Measurements from ENCODE around the gene IRAK2. TPM values are rescaled to one million over a fixed set of nuclear protein-coding genes. Genes with fewer than 3 reads are reported as not detected.

Gene IRAK2
- total RNA-seq, 1 experiment from 2014 or later = 0.83 TPM

DNA sequence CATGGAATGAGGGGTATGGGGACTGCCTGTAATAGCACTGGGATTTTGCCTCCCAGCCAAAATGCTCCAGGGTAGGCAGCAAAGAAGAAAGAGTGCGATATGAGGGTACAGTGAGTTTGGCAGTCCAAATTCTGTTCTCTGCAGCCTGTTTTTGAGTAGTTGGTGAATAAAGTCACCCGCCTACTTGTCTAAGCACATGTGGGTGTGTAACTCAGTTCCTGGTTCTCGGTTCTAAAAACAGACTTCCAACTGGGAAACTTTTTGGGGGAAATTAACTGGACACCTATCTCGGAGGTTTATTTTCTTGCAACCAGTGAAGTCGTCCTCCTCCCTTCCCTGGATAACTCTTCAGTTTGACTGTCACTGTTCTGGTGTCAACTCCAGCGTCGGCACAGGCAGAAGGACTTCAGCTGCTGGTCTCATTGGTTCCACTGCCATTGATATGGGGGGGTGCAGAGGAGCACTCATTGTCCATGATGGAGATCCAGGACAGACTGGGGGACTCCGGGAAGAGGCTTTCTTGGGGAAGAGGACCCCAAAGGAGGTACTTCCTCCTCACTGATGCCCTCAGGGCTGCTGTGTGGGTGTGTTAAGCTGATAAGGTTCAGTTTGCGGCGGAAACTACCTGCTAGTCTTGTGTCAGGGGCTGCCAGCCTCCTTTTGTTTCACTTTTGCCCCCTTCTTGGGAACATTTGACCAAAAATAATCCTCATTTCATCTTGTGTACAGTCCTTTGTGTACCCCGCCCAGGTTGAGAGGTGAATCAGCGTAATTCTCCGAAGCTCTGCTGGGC is 114.9 kb downstream of the IRAK2 start:
- no peak overlapping the region for H3K4me3 ChIP-seq (ENCODE audit: insufficient read depth, low read depth, low read length)
- H3K36me3 ChIP-seq (replicated peaks; ENCODE audit: control insufficient read depth, insufficient read depth, low read length) = peaks cover 25% of the 10 kb centered on the region
- DNase-seq = no peak
- H3K27me3 ChIP-seq (ENCODE audit: control insufficient read depth, insufficient read depth, low read length) = no peaks in the 10 kb centered on the region

DNA sequence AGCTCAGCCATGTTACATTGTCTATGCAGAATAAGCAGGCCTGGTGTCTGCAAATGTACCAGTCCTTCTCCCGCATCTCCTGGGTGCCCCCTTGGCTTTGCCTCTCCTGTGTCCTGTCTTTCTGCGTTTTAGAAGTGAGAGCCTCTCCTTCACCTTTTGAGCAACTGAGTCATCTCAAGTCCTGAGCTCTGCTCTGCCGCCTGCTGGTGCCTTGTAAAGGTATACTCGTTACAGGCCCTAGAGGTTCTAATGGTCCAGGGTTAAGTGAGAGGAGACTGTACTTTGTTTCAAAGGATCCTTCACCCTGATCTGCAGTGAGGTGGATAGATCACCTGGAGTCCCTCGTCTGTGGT is 115.4 kb downstream of the IRAK2 start:
- Histone ChIP-seq H3K27me3 (ENCODE audit: control insufficient read depth, insufficient read depth, low read length) (no peaks in the 10 kb centered on the region), H3K36me3 (replicated peaks; ENCODE audit: control insufficient read depth, insufficient read depth, low read length) (peaks cover 25% of the 10 kb centered on the region), H3K4me3 (ENCODE audit: insufficient read depth, low read depth, low read length) (no peak overlapping the region)
- DNase-seq = no peak

DNA sequence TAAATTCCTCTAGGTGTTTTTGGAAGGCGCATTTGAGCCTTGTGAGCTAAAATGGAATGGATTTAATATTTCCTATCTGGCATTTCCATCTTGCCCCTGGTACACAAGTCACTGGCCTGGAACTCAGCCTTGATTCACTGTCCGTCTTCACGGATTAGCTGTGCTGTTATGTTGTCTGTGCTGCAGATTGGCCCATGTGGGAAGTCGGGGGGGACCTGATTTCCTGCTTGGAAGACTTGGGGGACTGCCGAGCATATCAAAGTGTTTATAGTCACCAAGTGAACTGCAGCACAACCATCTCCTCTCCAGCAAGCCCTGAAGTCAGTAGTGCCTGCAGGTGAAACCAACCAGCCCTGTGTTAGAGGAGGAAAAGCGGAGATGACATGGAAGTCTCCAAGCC is 115.9 kb downstream of the IRAK2 start:
- Histone ChIP-seq H3K4me3 (ENCODE audit: insufficient read depth, low read depth, low read length) (no peak overlapping the region), H3K36me3 (replicated peaks; ENCODE audit: control insufficient read depth, insufficient read depth, low read length) (peaks cover 25% of the 10 kb centered on the region), H3K27me3 (ENCODE audit: control insufficient read depth, insufficient read depth, low read length) (no peaks in the 10 kb centered on the region)
- DNase-seq = no peak

DNA sequence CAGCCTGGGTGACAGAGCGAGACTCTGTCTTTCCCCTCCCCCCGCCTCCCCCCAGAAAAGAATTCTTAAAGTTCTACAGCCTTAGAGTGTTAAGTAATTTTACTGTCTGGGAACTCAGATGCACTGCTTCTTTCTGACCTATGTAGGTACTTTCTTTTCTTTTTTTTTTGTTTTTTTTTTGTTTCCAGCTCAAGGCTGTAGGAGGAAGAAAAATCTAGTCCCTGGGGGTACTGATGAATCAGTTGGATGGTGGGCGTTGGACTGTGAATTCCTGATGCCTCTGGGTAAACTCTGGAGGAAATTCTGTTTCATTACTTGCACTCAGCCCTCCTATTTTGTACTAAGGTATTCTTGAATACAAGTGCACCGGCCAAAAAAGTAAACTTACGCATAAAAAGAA is 117.2 kb downstream of the IRAK2 start:
- DNase-seq = no peak
- H3K4me3 ChIP-seq (ENCODE audit: insufficient read depth, low read depth, low read length) = no peak overlapping the region
- peaks cover 21% of the 10 kb centered on the region for H3K36me3 ChIP-seq (replicated peaks; ENCODE audit: control insufficient read depth, insufficient read depth, low read length)
- no peaks in the 10 kb centered on the region for H3K27me3 ChIP-seq (ENCODE audit: control insufficient read depth, insufficient read depth, low read length)

DNA sequence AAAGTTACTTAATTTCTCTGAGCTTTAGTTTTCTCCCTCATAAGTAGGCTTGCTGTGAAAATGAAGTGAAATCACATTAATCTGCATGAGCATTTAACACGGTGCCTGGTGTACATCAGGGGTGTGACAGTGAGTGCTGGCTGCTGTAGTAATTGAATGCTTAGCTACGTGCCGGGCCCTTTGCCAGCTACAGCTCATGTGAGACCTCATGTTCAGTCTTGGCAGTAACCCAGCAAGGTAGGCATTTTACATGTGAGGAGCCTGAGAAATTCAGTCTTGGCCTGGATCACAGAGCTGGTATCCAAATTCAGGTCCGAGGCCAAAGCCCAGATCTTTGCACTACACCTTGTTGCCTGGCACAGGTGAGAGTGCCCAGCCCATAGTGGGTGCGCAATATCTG is 118.9 kb downstream of the IRAK2 start:
- no peak for DNase-seq
- no peaks in the 10 kb centered on the region for H3K27me3 ChIP-seq (ENCODE audit: control insufficient read depth, insufficient read depth, low read length)
- no peak overlapping the region for H3K4me3 ChIP-seq (ENCODE audit: insufficient read depth, low read depth, low read length)
- peaks cover 22% of the 10 kb centered on the region for H3K36me3 ChIP-seq (replicated peaks; ENCODE audit: control insufficient read depth, insufficient read depth, low read length)

DNA sequence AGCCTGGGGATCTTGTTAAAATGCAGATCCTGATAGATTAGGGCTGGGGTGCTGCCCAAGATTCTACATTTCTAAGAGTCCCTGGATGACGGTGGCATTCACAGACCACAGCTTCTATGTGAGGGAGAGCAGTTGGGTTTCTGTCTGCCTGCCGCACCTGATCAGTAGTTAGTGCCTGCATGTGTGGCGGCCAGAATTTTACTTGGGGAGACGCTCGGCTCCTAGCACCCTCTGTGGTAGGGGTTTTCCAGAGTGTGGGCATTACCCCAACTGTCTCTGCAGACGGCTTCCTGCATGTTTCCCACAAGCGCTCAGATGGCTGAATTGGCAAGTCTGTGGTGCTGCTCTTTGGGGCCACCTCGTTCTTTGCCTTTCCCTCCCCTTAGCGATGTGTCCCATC is 119.8 kb downstream of the IRAK2 start:
- Histone ChIP-seq H3K4me3 (ENCODE audit: insufficient read depth, low read depth, low read length) (no peak overlapping the region), H3K27me3 (ENCODE audit: control insufficient read depth, insufficient read depth, low read length) (no peaks in the 10 kb centered on the region), H3K36me3 (replicated peaks; ENCODE audit: control insufficient read depth, insufficient read depth, low read length) (peaks cover 19% of the 10 kb centered on the region)
- no peak for DNase-seq

DNA sequence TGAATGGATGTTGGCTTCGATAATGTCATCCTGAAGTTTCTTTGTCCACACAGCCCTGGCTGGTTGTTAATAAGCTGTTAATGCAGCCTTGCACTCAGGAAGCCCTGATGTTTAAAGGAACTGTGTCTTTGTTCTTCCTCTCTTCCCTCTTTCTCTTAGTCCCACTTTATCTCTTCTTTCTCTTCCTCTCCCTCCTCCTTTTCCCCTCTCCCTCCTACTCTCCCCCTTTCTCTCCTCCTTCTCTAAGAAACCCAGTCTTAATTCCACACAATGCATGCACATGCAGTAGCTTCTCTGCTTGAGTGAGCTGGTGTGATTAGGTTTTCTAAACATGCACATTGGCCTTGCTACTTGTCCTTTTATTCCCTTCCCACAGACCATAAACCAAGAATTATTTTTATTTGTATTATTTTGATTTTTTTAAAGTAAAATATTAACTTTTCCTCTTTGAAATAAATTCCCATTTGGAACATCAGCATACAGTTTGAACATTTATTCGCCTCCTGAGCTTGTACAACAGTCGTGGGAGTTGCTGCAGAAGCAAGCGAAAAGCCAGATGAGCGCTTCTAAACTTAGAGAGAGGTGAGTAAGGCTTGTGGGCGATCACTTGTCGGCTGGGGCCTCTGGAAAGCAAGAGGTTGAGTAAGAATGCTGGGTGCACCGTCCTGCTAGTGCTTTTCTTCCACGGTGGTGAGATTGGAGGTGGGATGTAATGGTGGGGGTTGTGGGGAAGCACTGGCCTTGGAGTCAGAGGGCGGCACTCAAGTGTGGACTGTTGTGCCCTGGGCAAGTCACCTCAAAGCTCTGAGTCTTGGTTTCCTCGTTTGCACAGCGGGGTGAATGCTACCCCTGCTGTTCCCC is 120.8 kb downstream of the IRAK2 start:
- H3K36me3 ChIP-seq (replicated peaks; ENCODE audit: control insufficient read depth, insufficient read depth, low read length) = peaks cover 14% of the 10 kb centered on the region
- DNase-seq = no peak

DNA sequence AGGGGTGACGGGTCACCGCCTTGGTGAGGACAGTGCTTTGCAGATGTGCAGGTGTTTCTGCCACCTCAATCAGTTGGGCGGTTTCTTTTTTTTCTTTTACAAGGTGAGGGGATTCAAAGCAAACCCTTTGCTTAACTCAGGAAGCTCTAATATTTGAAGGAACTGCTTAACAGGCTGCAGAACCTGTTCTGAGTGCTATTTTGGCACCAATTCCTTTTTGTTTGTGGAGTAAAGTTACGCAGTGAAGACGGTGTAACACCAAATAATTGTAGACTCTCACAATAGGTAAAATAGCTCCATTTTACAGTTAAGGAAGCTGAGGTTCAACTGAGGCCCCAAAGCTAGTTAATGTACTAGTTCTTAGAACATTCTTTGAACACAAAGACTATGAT is 121.4 kb downstream of the IRAK2 start:
- no peak overlapping the region for H3K4me3 ChIP-seq (ENCODE audit: insufficient read depth, low read depth, low read length)
- H3K36me3 ChIP-seq (replicated peaks; ENCODE audit: control insufficient read depth, insufficient read depth, low read length) = peaks cover 12% of the 10 kb centered on the region
- no peaks in the 10 kb centered on the region for H3K27me3 ChIP-seq (ENCODE audit: control insufficient read depth, insufficient read depth, low read length)
- no peak for DNase-seq

More for the DNA sequence above, 120.8 kb downstream of the IRAK2 start:
- no peaks in the 10 kb centered on the region for H3K27me3 ChIP-seq (ENCODE audit: control insufficient read depth, insufficient read depth, low read length)
- H3K4me3 ChIP-seq (ENCODE audit: insufficient read depth, low read depth, low read length) = no peak overlapping the region

DNA sequence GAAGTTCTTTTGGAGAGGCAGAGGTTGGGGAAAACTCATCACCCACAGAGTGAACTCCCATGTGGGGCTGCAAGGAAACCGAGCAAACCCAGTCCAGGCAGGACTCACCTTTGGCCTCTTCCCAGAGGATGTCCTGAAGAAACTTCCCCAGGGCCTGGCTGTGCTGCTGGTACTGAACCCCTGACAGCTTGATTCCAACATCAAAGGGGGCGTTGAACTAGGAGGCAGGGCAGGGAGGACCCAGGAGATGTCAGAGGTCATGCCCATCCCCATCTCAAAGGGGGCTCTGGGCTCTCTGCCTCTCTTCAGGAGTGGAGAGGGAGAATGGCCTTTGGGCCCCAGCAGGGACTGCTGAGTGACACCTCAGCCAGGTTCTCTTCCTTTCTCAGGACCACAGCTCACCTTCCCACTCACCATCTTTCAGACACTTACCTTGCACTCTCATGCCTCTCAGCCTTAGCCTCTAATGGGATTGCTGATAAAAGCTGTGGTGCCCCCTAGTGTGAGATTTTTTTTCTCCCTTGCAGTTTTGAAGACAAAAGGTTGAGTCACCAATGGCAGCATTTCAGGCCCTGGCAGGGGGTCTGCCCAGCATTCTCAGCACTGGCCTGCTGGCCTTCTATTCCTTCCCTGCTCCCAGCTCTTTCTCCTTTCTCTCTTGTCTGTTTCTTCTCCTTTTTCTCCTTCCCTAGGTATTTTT is 122.0 kb downstream of the IRAK2 start:
- H3K27me3 ChIP-seq (ENCODE audit: control insufficient read depth, insufficient read depth, low read length) = no peaks in the 10 kb centered on the region

DNA sequence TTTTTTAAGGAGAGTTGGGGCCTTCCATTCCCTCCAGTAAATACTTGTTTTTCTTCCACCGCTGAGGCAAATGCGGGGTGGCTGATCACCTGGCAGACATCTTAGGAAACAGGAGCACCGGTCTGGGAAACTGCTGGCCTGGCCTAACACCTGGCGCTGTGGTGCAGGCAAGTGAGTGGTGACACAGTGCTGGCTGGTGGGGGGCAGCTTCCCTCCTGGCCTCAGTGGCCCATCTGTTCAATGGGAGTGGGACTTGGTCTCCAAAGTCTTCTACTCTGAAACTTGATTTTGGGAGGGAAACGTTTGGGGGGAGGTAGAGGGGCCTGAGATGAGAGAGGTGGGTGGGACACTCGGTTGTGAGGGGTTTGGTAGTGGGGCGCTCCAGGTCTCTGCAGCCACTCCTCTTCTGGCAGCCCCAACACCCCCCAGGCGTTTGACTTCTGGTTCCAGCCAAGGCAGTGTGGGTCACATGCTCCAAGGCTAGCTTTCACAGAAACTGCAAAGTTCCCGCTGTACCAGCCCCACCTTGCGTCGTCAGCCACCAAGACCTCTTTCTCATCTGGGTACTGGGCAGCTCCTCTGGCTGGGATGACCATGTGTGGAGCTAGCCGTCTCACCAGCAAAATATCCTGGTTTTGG is 123.3 kb downstream of the IRAK2 start:
- H3K27me3 ChIP-seq (ENCODE audit: control insufficient read depth, insufficient read depth, low read length) = no peaks in the 10 kb centered on the region
- H3K4me3 ChIP-seq (ENCODE audit: insufficient read depth, low read depth, low read length) = no peak overlapping the region
- H3K36me3 ChIP-seq (replicated peaks; ENCODE audit: control insufficient read depth, insufficient read depth, low read length) = peaks cover 16% of the 10 kb centered on the region
- DNase-seq = no peak

More for the DNA sequence above, 122.0 kb downstream of the IRAK2 start:
- DNase-seq = peak; percentile 79
- H3K4me3 ChIP-seq (ENCODE audit: insufficient read depth, low read depth, low read length) = no peak overlapping the region
- H3K36me3 ChIP-seq (replicated peaks; ENCODE audit: control insufficient read depth, insufficient read depth, low read length) = peaks cover 12% of the 10 kb centered on the region

DNA sequence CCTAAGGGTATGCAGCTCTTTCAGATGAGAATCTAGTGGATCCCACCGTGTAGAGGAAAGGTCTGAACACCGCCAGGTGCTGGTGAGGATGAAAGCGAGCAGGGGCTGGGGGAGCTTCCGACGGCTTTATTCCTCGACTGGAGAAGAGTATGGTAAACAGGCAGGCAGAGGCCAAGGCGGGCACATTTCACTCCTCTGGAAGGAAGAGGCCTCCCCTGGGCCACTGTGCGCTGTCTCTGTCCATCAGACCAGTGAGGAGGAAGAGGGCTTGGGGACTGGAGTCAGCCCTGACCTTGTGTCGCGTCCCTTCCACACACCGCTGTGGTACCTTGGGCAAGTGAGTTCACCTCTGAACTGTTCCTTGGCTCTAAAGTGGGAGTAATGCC is 123.8 kb downstream of the IRAK2 start:
- DNase-seq = no peak
- Histone ChIP-seq H3K27me3 (ENCODE audit: control insufficient read depth, insufficient read depth, low read length) (no peaks in the 10 kb centered on the region), H3K36me3 (replicated peaks; ENCODE audit: control insufficient read depth, insufficient read depth, low read length) (peaks cover 13% of the 10 kb centered on the region), H3K4me3 (ENCODE audit: insufficient read depth, low read depth, low read length) (no peak overlapping the region)

DNA sequence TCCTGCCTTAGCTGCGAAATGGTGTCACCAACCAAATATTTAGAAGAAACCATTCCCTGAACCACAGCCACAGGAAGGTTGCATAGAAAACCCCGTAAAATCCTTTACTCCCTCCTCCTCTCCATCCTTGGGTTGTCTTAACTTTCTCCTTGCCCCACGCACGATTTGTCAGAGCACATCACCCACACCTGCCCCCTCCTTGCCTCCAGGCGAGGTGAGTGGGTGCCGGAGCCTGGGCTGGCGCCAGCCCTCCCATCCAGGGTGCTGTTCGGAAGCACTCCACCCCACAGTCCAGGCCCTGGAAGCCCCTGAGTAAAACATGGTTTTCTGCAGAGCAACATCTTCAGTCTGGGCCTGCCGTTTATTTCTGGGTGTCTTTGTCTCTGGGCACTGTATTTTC is 124.4 kb downstream of the IRAK2 start:
- H3K27me3 ChIP-seq (ENCODE audit: control insufficient read depth, insufficient read depth, low read length) = no peaks in the 10 kb centered on the region
- peaks cover 12% of the 10 kb centered on the region for H3K36me3 ChIP-seq (replicated peaks; ENCODE audit: control insufficient read depth, insufficient read depth, low read length)
- DNase-seq = no peak
- no peak overlapping the region for H3K4me3 ChIP-seq (ENCODE audit: insufficient read depth, low read depth, low read length)

DNA sequence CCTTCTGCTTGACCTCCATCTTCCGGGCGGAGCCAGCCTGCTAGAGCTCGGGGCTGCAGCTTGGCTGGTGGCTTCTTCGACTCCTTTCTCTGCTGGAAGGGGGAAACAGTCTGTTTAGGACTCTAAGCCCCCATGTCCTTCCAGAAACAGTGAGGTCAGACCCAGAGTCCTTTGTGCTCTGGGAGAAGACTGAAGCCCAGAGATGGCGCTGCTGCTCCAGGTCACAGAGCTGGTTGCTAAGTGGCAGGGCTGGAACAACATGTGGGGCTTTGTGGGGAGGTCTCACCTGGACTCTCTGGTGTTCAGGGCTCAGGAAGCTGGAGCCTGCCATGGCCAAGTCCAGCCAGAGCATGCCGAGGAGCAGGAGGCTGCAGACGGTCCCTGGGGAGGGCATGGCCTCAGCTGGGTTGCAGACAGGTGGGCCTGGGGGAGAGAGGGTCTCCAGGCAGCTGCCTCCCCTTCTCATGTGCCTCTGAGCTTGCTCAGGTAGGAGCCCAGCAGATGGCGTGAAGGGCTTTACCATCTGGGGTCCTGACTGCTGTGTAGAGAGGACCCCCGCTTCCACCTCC is 125.2 kb downstream of the IRAK2 start:
- no peak for DNase-seq
- Histone ChIP-seq H3K27me3 (ENCODE audit: control insufficient read depth, insufficient read depth, low read length) (no peaks in the 10 kb centered on the region), H3K4me3 (ENCODE audit: insufficient read depth, low read depth, low read length) (no peak overlapping the region), H3K36me3 (replicated peaks; ENCODE audit: control insufficient read depth, insufficient read depth, low read length) (peaks cover 13% of the 10 kb centered on the region)

DNA sequence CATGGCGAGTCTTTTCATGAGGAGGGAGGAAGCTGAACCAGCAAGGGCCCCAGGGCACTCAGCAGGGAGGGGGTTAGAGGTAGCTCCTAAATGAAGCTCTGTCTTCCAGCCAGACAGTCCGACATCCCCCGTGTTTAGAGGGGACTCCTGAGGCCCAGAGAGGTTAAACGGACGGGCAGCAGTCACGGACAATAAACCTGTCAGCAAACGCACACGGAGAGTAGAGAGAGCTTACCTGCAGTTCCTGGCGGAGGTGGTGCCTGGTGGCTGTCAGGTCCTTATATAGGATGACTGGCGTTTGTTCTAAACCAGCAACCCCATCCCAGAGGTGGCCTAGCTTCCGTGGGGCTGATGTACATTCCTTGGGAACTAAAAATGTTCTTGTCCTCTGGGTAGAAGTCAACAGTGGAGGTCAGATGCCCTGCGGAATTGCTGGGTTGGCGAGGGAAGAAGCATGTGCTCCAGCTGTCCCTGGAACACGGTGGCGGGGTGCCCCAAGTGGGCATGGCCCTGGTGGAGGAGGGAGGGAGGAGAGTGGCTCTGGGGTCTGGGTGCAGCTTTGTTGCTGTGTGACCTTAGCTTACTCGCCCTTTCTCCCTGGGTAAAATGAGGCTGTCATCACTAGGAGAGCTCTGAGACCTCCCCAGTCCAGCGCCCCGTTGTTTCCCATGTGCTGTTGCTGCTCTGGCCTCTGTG is 125.9 kb downstream of the IRAK2 start:
- Histone ChIP-seq H3K4me3 (ENCODE audit: insufficient read depth, low read depth, low read length) (no peak overlapping the region), H3K27me3 (ENCODE audit: control insufficient read depth, insufficient read depth, low read length) (no peaks in the 10 kb centered on the region), H3K36me3 (replicated peaks; ENCODE audit: control insufficient read depth, insufficient read depth, low read length) (peaks cover 13% of the 10 kb centered on the region)
- no peak for DNase-seq

Measured in H7 (cell line).